SH-SY5Y (cell line): Measurements from ENCODE around the gene C1orf116.

ENCODE experiments used
- GATA2 ChIP-seq: IDR thresholded peaks from 2 replicates; pipeline ENCODE4 v1.6.1; 2011; ENCODE audit warnings: mild to moderate bottlenecking, low read depth, low read length
- GATA3 ChIP-seq: IDR thresholded peaks from 2 replicates; pipeline ENCODE4 v1.6.1; 2011; ENCODE audit warnings: low read depth, mild to moderate bottlenecking, low read length, moderate library complexity

DNA sequence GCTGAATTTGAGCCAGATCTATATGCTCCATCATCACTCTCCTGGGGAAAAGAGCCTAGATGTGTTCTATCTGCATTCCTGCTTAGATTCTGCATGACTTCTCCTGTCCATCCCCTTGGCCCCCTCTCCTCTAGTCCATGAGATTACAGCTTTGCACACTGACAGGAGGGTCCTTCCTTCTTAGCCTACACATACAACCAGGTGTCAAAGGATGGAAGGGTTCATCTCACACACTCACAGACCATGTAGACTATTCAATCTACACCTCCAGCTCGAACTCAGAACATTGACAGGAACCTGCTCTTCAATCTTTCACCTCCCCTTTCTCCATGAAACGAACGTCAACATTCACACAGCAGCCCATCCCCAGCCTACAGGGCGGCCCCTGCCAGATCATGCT, 13.8 kb downstream of the C1orf116 start:
- TF ChIP-seq GATA2 (no peak), GATA3 (no peak)
